ENCODE results near the gene GPR17. TPM values are rescaled to one million over a fixed set of nuclear protein-coding genes. Genes with fewer than 3 reads are reported as not detected.
A peak's percentile ranks its signal among the peaks of the same experiment; 100 is the strongest.

GPR17 gene
- total and polyA plus RNA-seq, 9 of the 15 experiments (the other 6 are each of a cell fraction or from before 2014, with no cell fraction given), result not detected

DNA sequence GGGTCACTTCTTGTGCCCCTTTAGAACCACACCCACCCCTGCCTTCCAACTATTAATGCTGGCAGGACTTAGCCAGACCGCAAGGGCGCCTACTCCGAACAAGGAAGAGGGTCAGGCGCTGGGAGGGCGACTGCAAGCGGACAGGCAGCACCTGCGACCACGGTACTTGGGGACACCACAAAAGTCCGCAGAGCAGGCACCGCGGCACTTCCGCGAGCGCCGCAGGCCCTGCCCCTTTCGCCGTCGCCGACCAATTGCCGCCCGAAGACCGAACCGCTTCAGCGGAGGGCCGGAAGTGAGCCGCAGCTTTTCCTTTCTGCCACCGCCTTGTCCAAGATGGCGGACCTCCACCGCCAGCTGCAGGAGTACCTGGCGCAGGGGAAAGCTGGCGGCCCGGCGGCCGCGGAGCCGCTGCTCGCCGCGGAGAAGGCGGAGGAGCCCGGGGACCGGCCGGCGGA, 55.3 kb downstream of the GPR17 start, which contains the start of gene SFT2D3 (continued):
- TF ChIP-seq ZNF407 (IDR thresholded peaks at IDR 0.05; ENCODE audit: low read depth) (no peak), KAT7 (CRISPR knock-in tag; IDR thresholded peaks at IDR 0.05; ENCODE audit: borderline replicate concordance) (0 out of 2 replicates have a peak, but pooled peaks have one; percentile 28), HLTF (IDR thresholded peaks at IDR 0.05) (no peak), TFAM (CRISPR knock-in tag; conservative IDR thresholded peaks at IDR 0.05) (no peak), ZNF384 (IDR thresholded peaks at IDR 0.05; ENCODE audit: low read depth, low read length) (no peak), HIVEP1 (CRISPR knock-in tag; IDR thresholded peaks at IDR 0.05) (no peak), ZBTB33 (CRISPR knock-in tag; IDR thresholded peaks at IDR 0.05) (peak; percentile 34; the same call in 1 of the 2 replicates), KAT2B (IDR thresholded peaks at IDR 0.05; ENCODE audit: low read depth, low read length) (no peak), TAF9B (IDR thresholded peaks at IDR 0.05; ENCODE audit: partially characterized antibody) (peak; percentile 70)

All from K562 (cell line).